HepG2 (cell line): ENCODE results near the gene GDPD1. TPM values are rescaled to one million over a fixed set of nuclear protein-coding genes. Genes with fewer than 3 reads are reported as not detected.
"Not testable (repeated sequence)": the region's sequence is repeated elsewhere in the genome, so short reads cannot be mapped to it uniquely, and the experiment has no call there.

Source experiments
- ATAC-seq: fragments of 200-7000 bp; cut with Tn5 transposase; 3 replicates; pipeline ENCODE4 v1.9.1; 2020; ENCODE audit warnings: mild to moderate bottlenecking, moderate library complexity
- BruUV-seq: library from RNA; stranded (reverse); fragments of 400-500 nt; replicated peaks from 2 replicates; lab custom pipeline; 2021; lab: Mats Ljungman, UMichigan
- CTCF ChIA-PET: fragments of 300-600 bp; formaldehyde crosslinking; extraction: SDS; loops from one replicate; lab custom pipeline; 2021; ENCODE audit warnings: low total read pairs, inconsistent platforms, low intra/inter-chr PET ratio; lab: Yijun Ruan, JAX
- POLR2A ChIA-PET: fragments of 350-600 bp; sonication (Branson Sonifier 250); formaldehyde crosslinking; loops from one replicate; lab custom pipeline; 2020; ENCODE audit warnings: antibody characterized with exemption, inconsistent platforms; lab: Yijun Ruan, JAX
- DNase-seq: peaks from one replicate; pipeline ENCODE4 v3.0.0-alpha.2; 2015; ENCODE audit warnings: low spot score
- FAIRE-seq: peaks from 3 replicates; lab custom pipeline; 2011; peaks lifted over from hg19 to GRCh38; lab: Jason Lieb, UNC
- H2AFZ ChIP-seq: one replicate; pipeline ENCODE4 v1.6.1; 2011; ENCODE audit warnings: low read length, inconsistent platforms
- H3K27ac ChIP-seq: fragments of 300-600 bp; 3 replicates; pipeline ENCODE4 v1.8.0; 2011; ENCODE audit warnings: mixed run types, mild to moderate bottlenecking, mixed read lengths, low read length, inconsistent platforms; ENCODE audit not compliant: insufficient read depth; ENCODE audit errors: extremely low read length
- H3K27me3 ChIP-seq, 2 experiments: fragments of 200-600 bp in 1 of 2; 2 replicates in 1 of 2; 3 replicates in 1 of 2; pipeline versions ENCODE4 v1.6.0 to v1.8.0; 2011; ENCODE audit warnings: low read length in 2 of 2, mild to moderate bottlenecking in 2 of 2, moderate library complexity in 2 of 2, inconsistent platforms in 1 of 2; ENCODE audit not compliant: insufficient read depth in 2 of 2, control insufficient read depth in 1 of 2
- H3K36me3 ChIP-seq, 2 experiments: fragments of 200-600 bp in 1 of 2; replicated peaks in 1 of 2; 2 replicates in 1 of 2; 3 replicates in 1 of 2; pipeline versions ENCODE4 v1.5.1 to v1.8.0; 2011; ENCODE audit warnings: low read length in 2 of 2, inconsistent platforms in 1 of 2; ENCODE audit not compliant: insufficient read depth in 2 of 2, control insufficient read depth in 1 of 2
- H3K4me1 ChIP-seq: 2 replicates; pipeline ENCODE4 v1.5.1; 2012; ENCODE audit warnings: low read length, inconsistent platforms; ENCODE audit not compliant: insufficient read depth
- H3K4me2 ChIP-seq: 2 replicates; pipeline ENCODE4 v1.6.0; 2011; ENCODE audit warnings: low read depth, low read length, inconsistent platforms
- H3K4me3 ChIP-seq, 3 experiments: fragments of 200-600 bp in 1 of 3; sonication (generic), shearing (Covaris generic) in 1 of 3; replicated peaks in 1 of 3; 2 replicates each; pipeline ENCODE4 v1.5.1; 2011 to 2016; ENCODE audit warnings: low read length in 3 of 3, inconsistent platforms in 2 of 3, low read depth in 2 of 3, mild to moderate bottlenecking in 2 of 3, control low read depth in 1 of 3, mixed read lengths in 1 of 3; ENCODE audit not compliant: insufficient read depth in 1 of 3
- H3K79me2 ChIP-seq: one replicate; pipeline ENCODE4 v1.6.1; 2011; ENCODE audit warnings: low read length, inconsistent platforms; ENCODE audit not compliant: insufficient read depth
- H3K9ac ChIP-seq: 2 replicates; pipeline ENCODE4 v1.6.0; 2011; ENCODE audit warnings: mild to moderate bottlenecking, low read depth, low read length, inconsistent platforms; ENCODE audit not compliant: insufficient read depth
- H3K9me3 ChIP-seq: 2 replicates; pipeline ENCODE4 v1.5.1; 2012; ENCODE audit warnings: mild to moderate bottlenecking, low read length
- H4K20me1 ChIP-seq: 2 replicates; pipeline ENCODE4 v1.6.0; 2011; ENCODE audit warnings: inconsistent platforms, mild to moderate bottlenecking, low read length, moderate library complexity; ENCODE audit not compliant: insufficient read depth
- CREB1 ChIP-seq, 2 experiments: fragments of 450-650 bp in 1 of 2; IDR thresholded peaks; 2 replicates each; pipeline ENCODE4 v1.6.1; 2016 to 2017; ENCODE audit warnings: control low read depth in 1 of 2, mild to moderate bottlenecking in 1 of 2, missing compliant biosample characterization in 1 of 2, missing genetic modification characterization in 1 of 2
- CREM ChIP-seq, 2 experiments: sonication (generic) in 1 of 2; formaldehyde crosslinking in 1 of 2; IDR thresholded peaks; 2 replicates each; pipeline versions ENCODE4 v1.4.0 to v1.6.1; 2016 to 2020; ENCODE audit warnings: antibody characterized with exemption in 1 of 2, mild to moderate bottlenecking in 1 of 2, missing genetic modification reagents in 1 of 2
- GATAD1 ChIP-seq: IDR thresholded peaks from 2 replicates; pipeline ENCODE4 v1.6.1; 2016; ENCODE audit warnings: missing genetic modification reagents, missing compliant biosample characterization
- KDM5A ChIP-seq: fragments of 200-600 bp; sonication (generic); IDR thresholded peaks from 2 replicates; pipeline ENCODE4 v1.7.0; 2018; ENCODE audit warnings: antibody characterized with exemption, mild to moderate bottlenecking, low read length, borderline replicate concordance
- MIER3 ChIP-seq: IDR thresholded peaks from 2 replicates; pipeline ENCODE4 v1.6.1; 2016; ENCODE audit warnings: missing compliant biosample characterization, borderline replicate concordance
- SP4 ChIP-seq: sonication (generic); formaldehyde crosslinking; IDR thresholded peaks from 2 replicates; pipeline ENCODE4 v1.8.1; 2023; ENCODE audit warnings: mild to moderate bottlenecking, missing genetic modification reagents
- TCF7 ChIP-seq: sonication (generic); IDR thresholded peaks from 2 replicates; pipeline ENCODE4 v1.6.1; 2016; ENCODE audit warnings: antibody characterized with exemption, low read depth
- ZBTB20 ChIP-seq: sonication (generic); formaldehyde crosslinking; IDR thresholded peaks from 2 replicates; pipeline ENCODE4 v1.8.1; 2023; ENCODE audit warnings: missing genetic modification reagents, low read depth, mild to moderate bottlenecking, borderline replicate concordance
- ZFAT ChIP-seq: sonication (generic); formaldehyde crosslinking; conservative IDR thresholded peaks from 2 replicates; pipeline ENCODE4 v1.8.1; 2023; ENCODE audit warnings: missing genetic modification reagents, inconsistent platforms
- ZFP36L2 ChIP-seq: sonication (generic); formaldehyde crosslinking; IDR thresholded peaks from 2 replicates; pipeline ENCODE4 v1.4.0; 2020; ENCODE audit warnings: missing genetic modification reagents
- ZNF20 ChIP-seq: sonication (generic); formaldehyde crosslinking; IDR thresholded peaks from 2 replicates; pipeline ENCODE4 v1.4.0; 2020; ENCODE audit warnings: mild to moderate bottlenecking, moderate library complexity, missing genetic modification reagents
- ZNF264 ChIP-seq: sonication (generic); formaldehyde crosslinking; IDR thresholded peaks from 2 replicates; pipeline ENCODE4 v1.4.0; 2020; ENCODE audit warnings: missing genetic modification reagents
- ZNF44 ChIP-seq: sonication (generic); formaldehyde crosslinking; IDR thresholded peaks from 2 replicates; pipeline ENCODE4 v1.5.1; 2020; ENCODE audit warnings: mild to moderate bottlenecking, missing genetic modification reagents
- ZNF567 ChIP-seq: sonication (generic); formaldehyde crosslinking; IDR thresholded peaks from 2 replicates; pipeline ENCODE4 v1.8.1; 2023; ENCODE audit warnings: mild to moderate bottlenecking, missing genetic modification reagents, borderline replicate concordance
- ZNF768 ChIP-seq: sonication (generic); formaldehyde crosslinking; IDR thresholded peaks from 2 replicates; pipeline ENCODE4 v1.4.0; 2020; ENCODE audit warnings: missing genetic modification reagents
- ZNF850 ChIP-seq: sonication (generic); formaldehyde crosslinking; conservative IDR thresholded peaks from 2 replicates; pipeline ENCODE4 v1.9.0; 2021; ENCODE audit warnings: mild to moderate bottlenecking, missing genetic modification reagents
- ZNF879 ChIP-seq: sonication (generic); formaldehyde crosslinking; IDR thresholded peaks from 2 replicates; pipeline ENCODE4 v1.8.1; 2023; ENCODE audit warnings: missing genetic modification reagents
- WGBS: methylation state at CpG from one replicate; pipeline ENCODE4 v1.1.6; 2017; ENCODE audit warnings: low lambda C conversion rate; 5-methylcytosine and 5-hydroxymethylcytosine counted together
- in situ Hi-C: cut with HindIII; loops from 2 replicates; pipeline ENCODE4 v1.10.0; 2017; ENCODE audit warnings: low pct_unique_long_range_greater_than_20kb; ENCODE audit not compliant: extremely low pct_ligation_motif_present
- intact Hi-C: fragments of 100-400 bp; cut with micrococcal nuclease; formaldehyde crosslinking; loops from one replicate; pipeline ENCODE4 v1.10.0; 2022; ENCODE audit not compliant: unreplicated experiment
- polyA plus RNA-seq, 8 experiments: library from polyadenylated mRNA; depleted of rRNA in 3 of 8; stranded (reverse) in 7 of 8; unstranded in 1 of 8; fragments of >200 nt; fragmentation: Illumina TruSeq in 4 of 8; extraction: Trizol in 4 of 8; gene quantifications; 2 replicates each; pipeline versions ENCODE4 v1.2.1 to v1.2.3, GENCODE V29; 2011 to 2016; ENCODE audit warnings: low read depth in 4 of 8, missing spikeins in 1 of 8, mixed read lengths in 1 of 8; ENCODE audit not compliant: insufficient read depth in 1 of 8
- total RNA-seq, 5 experiments: library from RNA; depleted of rRNA; stranded (reverse); fragments of >200 nt; fragmentation: Illumina TruSeq; extraction: Trizol; gene quantifications; 2 replicates each; pipeline ENCODE4 v1.2.3, GENCODE V29; 2016; ENCODE audit warnings: low read depth in 1 of 5
- TF ChIP-seq, protein P1 (sequence below): sonication (generic); formaldehyde crosslinking; IDR thresholded peaks from 2 replicates; pipeline ENCODE4 v1.4.0; 2020; ENCODE audit warnings: missing genetic modification reagents

The GDPD1 gene
- total and polyA plus RNA-seq, 2 of the 13 experiments (the other 11 are each of a cell fraction or from before 2014, with no cell fraction given), result 6.0 to 7.7 TPM

DNA sequence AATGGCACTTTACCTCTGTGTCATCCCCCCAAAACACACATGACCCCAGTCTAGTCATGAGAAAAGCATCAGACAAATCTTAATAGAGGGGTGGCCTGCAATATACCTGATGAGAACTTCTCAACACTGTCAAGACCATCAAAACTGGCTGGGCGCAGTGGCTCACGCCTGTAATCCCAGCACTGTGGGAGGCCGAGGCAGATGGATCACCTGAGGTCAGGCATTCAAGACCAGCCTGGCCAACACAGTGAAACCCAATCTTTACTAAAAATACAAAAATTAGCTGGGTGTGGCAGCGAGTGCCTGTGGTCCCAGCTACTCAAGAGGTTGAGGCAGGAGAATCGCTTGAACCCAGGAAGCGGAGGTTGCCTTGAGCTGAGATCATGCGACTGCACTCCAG is 91.2 kb downstream of the GDPD1 start:
- not testable (repeated sequence) for H3K27me3 ChIP-seq; H3K9me3 ChIP-seq; H3K36me3 ChIP-seq; H3K9ac ChIP-seq; ATAC-seq; H3K4me3 ChIP-seq; H2AFZ ChIP-seq; H3K27ac ChIP-seq; H4K20me1 ChIP-seq; BruUV-seq; H3K4me2 ChIP-seq; DNase-seq; H3K79me2 ChIP-seq; TF ChIP-seq CREB1 (CRISPR knock-in tag; IDR thresholded peaks at IDR 0.05)
- intact Hi-C loops (loop anchor here (1.0 to 2.0 kb wide), 4 partner anchors 124 to 247 kb away; no protein-coding TSS in a partner anchor), in situ Hi-C loops (loop anchor here (5.0 kb wide), 1 partner anchor 251 kb away; no protein-coding TSS in a partner anchor)
- 54% methylated on average over 7 of the region's 7 CpGs for WGBS
- ChIA-PET POLR2A (interaction anchor here (1.9 kb wide), 2 partner anchors 129 to 308 kb away, joined by 5 to 10 read pairs; partner anchors contain the start of gene CLTC), CTCF (interaction anchor here (1.1 to 6.5 kb wide), 4 partner anchors 18 to 248 kb away, joined by 4 to 94 read pairs (median 8); no protein-coding TSS in a partner anchor)
- H3K4me1 ChIP-seq, result peaks cover 31% of the 10 kb centered on the region
- TF ChIP-seq CREB1 (IDR thresholded peaks at IDR 0.05), result 0 out of 2 replicates have a peak, but pooled peaks have one; percentile 71
- TF ChIP-seq, all 625 proteins: peak for 1; not testable (repeated sequence) for 624
- not testable (repeated sequence) for FAIRE-seq

DNA sequence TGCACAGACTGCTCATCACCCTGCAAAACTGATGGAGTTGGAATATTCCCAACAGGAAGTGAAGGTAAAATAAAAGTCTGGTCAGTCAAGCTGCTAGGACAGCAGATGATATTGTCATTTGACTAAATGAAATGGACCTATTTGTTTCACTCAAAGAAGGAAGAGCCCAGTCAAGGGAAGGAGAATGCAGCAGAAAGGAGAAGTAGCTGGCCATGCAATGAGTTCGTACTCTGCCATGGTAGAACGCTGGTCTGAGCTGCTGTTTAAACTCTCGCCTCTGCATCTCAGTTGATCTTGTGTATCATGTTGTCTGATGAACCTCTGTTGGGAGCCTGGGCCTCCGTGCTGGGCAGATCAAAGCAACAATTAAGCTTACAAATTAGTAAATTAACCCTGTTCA is 95.6 kb downstream of the GDPD1 start:
- ATAC-seq, result no peak
- POLR2A ChIA-PET, result interaction anchor here (1.1 kb wide), 1 partner anchor 96 kb away, joined by 3 read pairs; no protein-coding TSS in a partner anchor
- no peak for TF ChIP-seq ZNF768
- no peak for TF ChIP-seq SP4 (CRISPR knock-in tag)
- TF ChIP-seq ZNF879 (CRISPR knock-in tag), result no peak
- TF ChIP-seq ZNF264 (CRISPR knock-in tag), result no peak
- TF ChIP-seq ZNF850 (CRISPR knock-in tag), result no peak
- no peak for TF ChIP-seq TCF7
- no peak for TF ChIP-seq ZFP36L2 (CRISPR knock-in tag)
- no peak for TF ChIP-seq ZNF44 (CRISPR knock-in tag)
- TF ChIP-seq KDM5A, result no peak
- TF ChIP-seq GATAD1 (CRISPR knock-in tag), result no peak
- TF ChIP-seq MIER3 (CRISPR knock-in tag), result no peak
- TF ChIP-seq CREM (IDR thresholded peaks at IDR 0.05), result no peak
- TF ChIP-seq CREM (CRISPR knock-in tag; IDR thresholded peaks at IDR 0.05), result no peak
- TF ChIP-seq ZNF567, result no peak
- no peak for TF ChIP-seq ZFAT (CRISPR knock-in tag)
- TF ChIP-seq, protein P1, sequence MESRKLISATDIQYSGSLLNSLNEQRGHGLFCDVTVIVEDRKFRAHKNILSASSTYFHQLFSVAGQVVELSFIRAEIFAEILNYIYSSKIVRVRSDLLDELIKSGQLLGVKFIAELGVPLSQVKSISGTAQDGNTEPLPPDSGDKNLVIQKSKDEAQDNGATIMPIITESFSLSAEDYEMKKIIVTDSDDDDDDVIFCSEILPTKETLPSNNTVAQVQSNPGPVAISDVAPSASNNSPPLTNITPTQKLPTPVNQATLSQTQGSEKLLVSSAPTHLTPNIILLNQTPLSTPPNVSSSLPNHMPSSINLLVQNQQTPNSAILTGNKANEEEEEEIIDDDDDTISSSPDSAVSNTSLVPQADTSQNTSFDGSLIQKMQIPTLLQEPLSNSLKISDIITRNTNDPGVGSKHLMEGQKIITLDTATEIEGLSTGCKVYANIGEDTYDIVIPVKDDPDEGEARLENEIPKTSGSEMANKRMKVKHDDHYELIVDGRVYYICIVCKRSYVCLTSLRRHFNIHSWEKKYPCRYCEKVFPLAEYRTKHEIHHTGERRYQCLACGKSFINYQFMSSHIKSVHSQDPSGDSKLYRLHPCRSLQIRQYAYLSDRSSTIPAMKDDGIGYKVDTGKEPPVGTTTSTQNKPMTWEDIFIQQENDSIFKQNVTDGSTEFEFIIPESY (CRISPR knock-in tag), result no peak
- TF ChIP-seq ZBTB20 (CRISPR knock-in tag), result no peak
- TF ChIP-seq ZNF20 (CRISPR knock-in tag), result no peak

More for the DNA sequence above, 95.6 kb downstream of the GDPD1 start:
- no peaks in the 10 kb centered on the region for H3K9me3 ChIP-seq
- no peaks in the 10 kb centered on the region for H3K79me2 ChIP-seq
- FAIRE-seq (no peak), DNase-seq (no peak)
- in situ Hi-C loops, result no loop called here
- no TSS peak for BruUV-seq
- no peaks in the 10 kb centered on the region; a peak in 1 of 5 replicates for H3K27me3 ChIP-seq
- no peak overlapping the region for H2AFZ ChIP-seq
- no peaks in the 10 kb centered on the region for H3K36me3 ChIP-seq
- no peak overlapping the region for H3K27ac ChIP-seq
- no peaks in the 10 kb centered on the region for H4K20me1 ChIP-seq
- no peak overlapping the region for H3K9ac ChIP-seq
- H3K4me1 ChIP-seq, result peaks cover 14% of the 10 kb centered on the region
- H3K4me2 ChIP-seq, result no peak overlapping the region
- no peak overlapping the region for H3K4me3 ChIP-seq
- 20% methylated on average over 4 of the region's 4 CpGs for WGBS
- CTCF ChIA-PET, result no interaction called here
- intact Hi-C loops, result no loop called here
